HepG2 (cell line): ENCODE measurements around the gene FAM219A. TPM values are rescaled to one million over a fixed set of nuclear protein-coding genes. Genes with fewer than 3 reads are reported as not detected.
A peak's percentile ranks its signal among the peaks of the same experiment; 100 is the strongest.

Experiments
- AKNA ChIP-seq: sonication (generic); formaldehyde crosslinking; IDR thresholded peaks from 2 replicates; pipeline ENCODE4 v1.4.0; 2020; ENCODE audit warnings: missing genetic modification reagents, borderline replicate concordance
- ATF3 ChIP-seq: sonication (generic); formaldehyde crosslinking; IDR thresholded peaks from 2 replicates; pipeline ENCODE4 v1.4.0; 2020; ENCODE audit warnings: missing genetic modification reagents
- GRHL1 ChIP-seq: sonication (generic); formaldehyde crosslinking; conservative IDR thresholded peaks from 2 replicates; pipeline ENCODE4 v1.8.0; 2022; ENCODE audit warnings: missing genetic modification reagents
- HOXA3 ChIP-seq: sonication (generic); formaldehyde crosslinking; IDR thresholded peaks from 2 replicates; pipeline ENCODE4 v1.5.0; 2020; ENCODE audit warnings: missing genetic modification reagents
- REL ChIP-seq: sonication (generic); formaldehyde crosslinking; conservative IDR thresholded peaks from 2 replicates; pipeline ENCODE4 v1.8.0; 2022; ENCODE audit warnings: mild to moderate bottlenecking, missing genetic modification reagents, moderate library complexity
- SKI ChIP-seq: fragments of 450-650 bp; IDR thresholded peaks from one replicate; pipeline ENCODE4 v1.6.1; 2018; ENCODE audit warnings: mild to moderate bottlenecking; ENCODE audit not compliant: partially characterized antibody
- STAT6 ChIP-seq: sonication (generic); formaldehyde crosslinking; IDR thresholded peaks from 2 replicates; pipeline ENCODE4 v1.4.0; 2020; ENCODE audit warnings: missing genetic modification reagents, mild to moderate bottlenecking, borderline replicate concordance
- XBP1 ChIP-seq: sonication (generic); formaldehyde crosslinking; IDR thresholded peaks from 2 replicates; pipeline ENCODE4 v1.5.0; 2020; ENCODE audit warnings: missing genetic modification reagents
- ZNF136 ChIP-seq: sonication (generic); formaldehyde crosslinking; IDR thresholded peaks from 2 replicates; pipeline ENCODE4 v1.8.1; 2022; ENCODE audit warnings: low read depth, mild to moderate bottlenecking, moderate library complexity, missing genetic modification reagents
- ZNF17 ChIP-seq: sonication (generic); formaldehyde crosslinking; IDR thresholded peaks from 2 replicates; pipeline ENCODE4 v1.5.0; 2020; ENCODE audit warnings: mild to moderate bottlenecking, missing genetic modification reagents
- ZNF225 ChIP-seq: sonication (generic); formaldehyde crosslinking; IDR thresholded peaks from 2 replicates; pipeline ENCODE4 v1.4.0; 2020; ENCODE audit warnings: mild to moderate bottlenecking, missing genetic modification reagents
- ZNF382 ChIP-seq: sonication (generic); formaldehyde crosslinking; IDR thresholded peaks from 2 replicates; pipeline ENCODE4 v1.5.0; 2020; ENCODE audit warnings: missing genetic modification reagents, mild to moderate bottlenecking, borderline replicate concordance
- ZNF784 ChIP-seq: sonication (generic); formaldehyde crosslinking; IDR thresholded peaks from 2 replicates; pipeline ENCODE4 v1.5.1; 2020; ENCODE audit warnings: missing genetic modification reagents, mild to moderate bottlenecking, borderline replicate concordance
- ZXDC ChIP-seq: sonication (generic); formaldehyde crosslinking; IDR thresholded peaks from 2 replicates; pipeline ENCODE4 v1.5.0; 2020; ENCODE audit warnings: mild to moderate bottlenecking, missing genetic modification reagents
- polyA plus RNA-seq, 8 experiments: library from polyadenylated mRNA; depleted of rRNA in 3 of 8; stranded (reverse) in 7 of 8; unstranded in 1 of 8; fragments of >200 nt; fragmentation: Illumina TruSeq in 4 of 8; extraction: Trizol in 4 of 8; gene quantifications; 2 replicates each; pipeline versions ENCODE4 v1.2.1 to v1.2.3, GENCODE V29; 2011 to 2016; ENCODE audit warnings: low read depth in 4 of 8, missing spikeins in 1 of 8, mixed read lengths in 1 of 8; ENCODE audit not compliant: insufficient read depth in 1 of 8
- total RNA-seq, 5 experiments: library from RNA; depleted of rRNA; stranded (reverse); fragments of >200 nt; fragmentation: Illumina TruSeq; extraction: Trizol; gene quantifications; 2 replicates each; pipeline ENCODE4 v1.2.3, GENCODE V29; 2016; ENCODE audit warnings: low read depth in 1 of 5

FAM219A gene
- total and polyA plus RNA-seq, 2 of the 13 experiments (the other 11 are each of a cell fraction or from before 2014, with no cell fraction given) = 3.9 to 6.4 TPM

- TF ChIP-seq AKNA (CRISPR knock-in tag) = no peak
- TF ChIP-seq ZNF382 (CRISPR knock-in tag) = no peak
- TF ChIP-seq ZXDC (CRISPR knock-in tag) = 0 out of 2 replicates have a peak, but pooled peaks have one; percentile 51
- TF ChIP-seq GRHL1 (CRISPR knock-in tag) = no peak
- no peak for TF ChIP-seq ZNF784 (CRISPR knock-in tag)
- TF ChIP-seq SKI = peak; percentile 31
- TF ChIP-seq ZNF17 (CRISPR knock-in tag) = peak; percentile 85; the same call in 1 of the 2 replicates
- peak; percentile 78 for TF ChIP-seq REL (CRISPR knock-in tag)
- TF ChIP-seq ATF3 (CRISPR knock-in tag) = no peak
- TF ChIP-seq ZNF225 (CRISPR knock-in tag) = peak; percentile 27; the same call in 1 of the 2 replicates
- TF ChIP-seq HOXA3 = peak; percentile 62
- no peak for TF ChIP-seq ZNF136 (CRISPR knock-in tag)
- TF ChIP-seq XBP1 (CRISPR knock-in tag) = no peak
- TF ChIP-seq STAT6 = no peak
Measured at GRCh38 chr9:34380511-34381315, 77.7 kb downstream of the FAM219A start (continued).
